Loucy (cell line): ENCODE results near the gene RCAN2.

Experiments used
- CTCF ChIP-seq: fragments of 200-600 bp; sonication (generic); conservative IDR thresholded peaks from 2 replicates; pipeline ENCODE4 v1.5.1; 2014; ENCODE audit warnings: mild to moderate bottlenecking, antibody characterized with exemption, low read length
- EZH2phosphoT487 ChIP-seq: fragments of 200-600 bp; IDR thresholded peaks from 2 replicates; pipeline ENCODE4 v1.6.1; 2018; ENCODE audit warnings: antibody characterized with exemption, mild to moderate bottlenecking, moderate library complexity, borderline replicate concordance

DNA sequence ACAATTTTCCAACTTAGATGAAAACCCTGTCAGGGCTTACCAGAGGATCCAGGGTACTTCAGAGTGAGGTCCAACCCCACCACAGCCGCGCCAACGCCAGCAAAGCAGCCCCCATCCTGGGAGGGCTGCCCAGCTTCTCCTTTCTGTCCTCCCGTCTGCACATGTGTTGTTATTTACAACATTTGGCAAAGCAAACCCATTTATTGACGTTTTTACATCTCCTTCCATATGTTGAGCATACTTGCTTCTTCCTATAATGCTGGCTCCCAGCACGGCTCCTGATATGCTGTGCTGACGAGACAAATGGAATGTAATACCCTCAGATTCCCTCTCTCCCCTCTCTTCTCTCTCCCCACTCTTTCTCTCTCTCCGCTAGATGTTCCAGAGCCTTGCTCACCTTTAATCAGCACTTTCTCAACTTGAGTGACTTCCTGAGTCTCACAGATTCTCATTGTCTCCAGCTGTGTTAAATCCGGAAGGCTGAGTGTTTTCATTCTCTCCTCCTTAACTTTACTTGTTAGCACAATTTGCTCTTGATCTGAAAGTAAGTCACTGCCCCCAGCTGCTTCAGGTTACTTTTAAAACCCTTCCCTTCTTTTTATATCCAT lies 22.7 kb downstream of the RCAN2 start:
- TF ChIP-seq CTCF (no peak), EZH2phosphoT487 (no peak)
